MM.1S (cell line): ENCODE data around the gene OR9Q2.

Source experiments
- DNase-seq: peaks from one replicate; pipeline ENCODE4 v3.0.0-alpha.2; 2015
- H2AFZ ChIP-seq: fragments of 300-600 bp; sonication (generic); 2 replicates; pipeline ENCODE4 v1.6.0; 2016; ENCODE audit warnings: antibody characterized with exemption, low read length
- H3F3A ChIP-seq: fragments of 300-600 bp; sonication (generic); 2 replicates; pipeline ENCODE4 v1.6.1; 2016; ENCODE audit warnings: mild to moderate bottlenecking, antibody characterized with exemption, low read length, moderate library complexity, mixed read lengths; ENCODE audit not compliant: insufficient read depth
- H3K27ac ChIP-seq: fragments of 300-600 bp; sonication (generic); 2 replicates; pipeline ENCODE4 v1.5.1; 2016; ENCODE audit warnings: mild to moderate bottlenecking, low read length
- H3K27me3 ChIP-seq: fragments of 300-600 bp; sonication (generic); replicated peaks from 2 replicates; pipeline ENCODE4 v1.6.0; 2016; ENCODE audit warnings: low read length; ENCODE audit not compliant: insufficient read depth
- H3K36me3 ChIP-seq: fragments of 300-600 bp; sonication (generic); replicated peaks from 2 replicates; pipeline ENCODE4 v1.6.1; 2016; ENCODE audit warnings: mild to moderate bottlenecking, low read length, mixed read lengths; ENCODE audit not compliant: insufficient read depth
- H3K4me1 ChIP-seq: fragments of 300-600 bp; sonication (generic); 2 replicates; pipeline ENCODE4 v1.6.1; 2016; ENCODE audit warnings: low read length, mixed read lengths
- H3K4me2 ChIP-seq: fragments of 300-600 bp; sonication (generic); 2 replicates; pipeline ENCODE4 v1.6.0; 2016; ENCODE audit warnings: low read depth, low read length
- H3K4me3 ChIP-seq: fragments of 300-600 bp; sonication (generic); 2 replicates; pipeline ENCODE4 v1.5.1; 2016; ENCODE audit warnings: low read length, mixed read lengths
- H3K79me2 ChIP-seq: fragments of 300-600 bp; sonication (generic); 2 replicates; pipeline ENCODE4 v1.6.1; 2016; ENCODE audit warnings: mixed run types, low read length, mixed read lengths
- H3K9ac ChIP-seq: fragments of 300-600 bp; sonication (generic); 2 replicates; pipeline ENCODE4 v1.6.1; 2016; ENCODE audit warnings: low read length, mixed read lengths
- H3K9me2 ChIP-seq: fragments of 300-600 bp; sonication (generic); replicated peaks from 2 replicates; pipeline ENCODE4 v1.6.1; 2016; ENCODE audit warnings: mild to moderate bottlenecking, low read length, mixed read lengths; ENCODE audit not compliant: insufficient read depth
- H3K9me3 ChIP-seq: fragments of 300-600 bp; sonication (generic); replicated peaks from 2 replicates; pipeline ENCODE4 v1.6.1; 2016; ENCODE audit warnings: mild to moderate bottlenecking, low read length, mixed read lengths; ENCODE audit not compliant: insufficient read depth
- H4K20me1 ChIP-seq: fragments of 300-600 bp; sonication (generic); 2 replicates; pipeline ENCODE4 v1.6.1; 2016; ENCODE audit warnings: mild to moderate bottlenecking, low read length, moderate library complexity, mixed read lengths; ENCODE audit not compliant: insufficient read depth
- CTCF ChIP-seq: fragments of 300-600 bp; sonication (generic); IDR thresholded peaks from 2 replicates; pipeline ENCODE4 v1.5.1; 2016; ENCODE audit warnings: antibody characterized with exemption, low read length, mixed read lengths
- EZH2 ChIP-seq: fragments of 300-600 bp; sonication (generic); optimal IDR thresholded peaks from 2 replicates; pipeline ENCODE3; 2017; ENCODE audit warnings: low read depth, mild to moderate bottlenecking, antibody characterized with exemption, low read length, mixed read lengths
- EZH2phosphoT487 ChIP-seq: fragments of 300-600 bp; sonication (generic); IDR thresholded peaks from 2 replicates; pipeline ENCODE4 v1.6.1; 2018; ENCODE audit warnings: antibody characterized with exemption, low read length

OR9Q2 gene

GRCh38 chr11:58178444-58178843 lies 10.4 kb upstream of the OR9Q2 start:
- no peaks in the 10 kb centered on the region for H3K4me1 ChIP-seq
- no peaks in the 10 kb centered on the region for H3K79me2 ChIP-seq
- H4K20me1 ChIP-seq = no peaks in the 10 kb centered on the region
- H2AFZ ChIP-seq = no peak overlapping the region
- no peaks in the 10 kb centered on the region for H3F3A ChIP-seq
- no peak overlapping the region for H3K4me3 ChIP-seq
- H3K4me2 ChIP-seq = no peak overlapping the region
- H3K9ac ChIP-seq = no peak overlapping the region
- TF ChIP-seq EZH2phosphoT487 (no peak), EZH2 (no peak), CTCF (no peak)
- H3K36me3 ChIP-seq = no peaks in the 10 kb centered on the region
- no peaks in the 10 kb centered on the region for H3K9me3 ChIP-seq
- H3K27ac ChIP-seq = no peak overlapping the region
- H3K9me2 ChIP-seq = no peaks in the 10 kb centered on the region
- DNase-seq = no peak
- H3K27me3 ChIP-seq = no peaks in the 10 kb centered on the region

- H3K36me3 ChIP-seq = no peaks in the 10 kb centered on the region
- no peaks in the 10 kb centered on the region for H3K9me2 ChIP-seq
- H4K20me1 ChIP-seq = no peaks in the 10 kb centered on the region
- H3K4me3 ChIP-seq = no peak overlapping the region
- H3K9me3 ChIP-seq = no peaks in the 10 kb centered on the region
- DNase-seq = no peak
- H3K27ac ChIP-seq = no peak overlapping the region
- H3K79me2 ChIP-seq = no peaks in the 10 kb centered on the region
- TF ChIP-seq EZH2 (no peak), EZH2phosphoT487 (no peak), CTCF (no peak)
- H3F3A ChIP-seq = no peaks in the 10 kb centered on the region
- no peaks in the 10 kb centered on the region for H3K27me3 ChIP-seq
- H3K4me2 ChIP-seq = no peak overlapping the region
- H3K4me1 ChIP-seq = no peaks in the 10 kb centered on the region
- H2AFZ ChIP-seq = no peak overlapping the region
- H3K9ac ChIP-seq = no peak overlapping the region
These were observed 9.2 kb upstream of the OR9Q2 start for GRCh38 chr11:58179648-58180047.

DNA sequence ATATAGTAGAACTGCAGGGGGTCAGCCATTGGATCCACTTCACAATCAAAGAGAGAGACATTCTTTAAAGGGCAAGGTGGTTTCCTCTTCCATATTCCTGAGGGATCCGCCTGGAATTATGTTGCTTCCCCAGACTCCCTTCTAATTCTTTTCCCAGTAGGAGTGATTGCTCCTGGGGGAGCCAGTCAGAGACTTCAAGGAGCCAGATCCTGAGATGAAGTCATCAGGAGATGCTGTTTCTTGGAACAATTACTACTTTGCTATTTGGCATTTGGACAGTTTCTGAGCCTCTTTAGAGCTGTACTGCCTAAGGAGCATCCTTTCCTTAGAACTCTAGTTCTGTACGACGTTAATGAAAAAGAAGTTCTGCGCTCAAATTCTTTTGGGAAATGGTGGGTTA lies 1.9 kb upstream of the OR9Q2 start:
- Histone ChIP-seq H3K9ac (no peak overlapping the region), H3F3A (no peaks in the 10 kb centered on the region), H3K4me3 (no peak overlapping the region), H2AFZ (no peak overlapping the region), H3K4me2 (no peak overlapping the region), H3K79me2 (no peaks in the 10 kb centered on the region), H3K27ac (no peak overlapping the region), H3K36me3 (no peaks in the 10 kb centered on the region), H4K20me1 (no peaks in the 10 kb centered on the region), H3K9me2 (no peaks in the 10 kb centered on the region), H3K4me1 (no peaks in the 10 kb centered on the region), H3K27me3 (no peaks in the 10 kb centered on the region), H3K9me3 (no peaks in the 10 kb centered on the region)
- no peak for DNase-seq
- TF ChIP-seq EZH2phosphoT487 (no peak), EZH2 (no peak), CTCF (no peak)
